ENCODE data around the gene UNC93A.
"Not testable (repeated sequence)": the region's sequence is repeated elsewhere in the genome, so short reads cannot be mapped to it uniquely, and the experiment has no call there.

The UNC93A gene

GRCh38 chr6:167303675-167304625, 12.8 kb downstream of the UNC93A start:
- no peak for DNase-seq (ENCODE audit: extremely low read depth, low read depth)
- H3K4me3 ChIP-seq (replicated peaks; ENCODE audit: low read depth, low read length): no peak overlapping the region
- no peak for TF ChIP-seq CTCF (IDR thresholded peaks at IDR 0.05; ENCODE audit: low read depth, low read length, missing control alignments)

GRCh38 chr6:167304912-167305311, 13.8 kb downstream of the UNC93A start:
- no peak for DNase-seq (ENCODE audit: extremely low read depth, low read depth)
- no peak overlapping the region for H3K4me3 ChIP-seq (replicated peaks; ENCODE audit: low read depth, low read length)
- TF ChIP-seq CTCF (IDR thresholded peaks at IDR 0.05; ENCODE audit: low read depth, low read length, missing control alignments): no peak

- DNase-seq (ENCODE audit: extremely low read depth, low read depth): no peak
- no peak overlapping the region for H3K4me3 ChIP-seq (replicated peaks; ENCODE audit: low read depth, low read length)
- TF ChIP-seq CTCF (IDR thresholded peaks at IDR 0.05; ENCODE audit: low read depth, low read length, missing control alignments): no peak
Measured at GRCh38 chr6:167305796-167306195, 14.7 kb downstream of the UNC93A start.

- no peak for TF ChIP-seq CTCF (IDR thresholded peaks at IDR 0.05; ENCODE audit: low read depth, low read length, missing control alignments)
- H3K4me3 ChIP-seq (replicated peaks; ENCODE audit: low read depth, low read length): no peak overlapping the region
- DNase-seq (ENCODE audit: extremely low read depth, low read depth): no peak
Measured at GRCh38 chr6:167306401-167306998, 15.4 kb downstream of the UNC93A start.

GRCh38 chr6:167307342-167307955, 16.3 kb downstream of the UNC93A start:
- DNase-seq (ENCODE audit: extremely low read depth, low read depth): no peak
- no peak overlapping the region for H3K4me3 ChIP-seq (replicated peaks; ENCODE audit: low read depth, low read length)
- no peak for TF ChIP-seq CTCF (IDR thresholded peaks at IDR 0.05; ENCODE audit: low read depth, low read length, missing control alignments)

- TF ChIP-seq CTCF (IDR thresholded peaks at IDR 0.05; ENCODE audit: low read depth, low read length, missing control alignments): no peak
- no peak overlapping the region for H3K4me3 ChIP-seq (replicated peaks; ENCODE audit: low read depth, low read length)
- DNase-seq (ENCODE audit: extremely low read depth, low read depth): no peak
Measured at GRCh38 chr6:167308207-167308606, 17.1 kb downstream of the UNC93A start.

- DNase-seq (ENCODE audit: extremely low read depth, low read depth); H3K4me3 ChIP-seq (replicated peaks; ENCODE audit: low read depth, low read length): not testable (repeated sequence)
Measured at GRCh38 chr6:167309355-167310192, 18.5 kb downstream of the UNC93A start.
